SU-DHL-6 (cell line): ENCODE data around the gene ZIC1.

Source experiments
- EZH2phosphoT487 ChIP-seq: fragments of 200-600 bp; sonication (generic), shearing (Covaris generic); conservative IDR thresholded peaks from 2 replicates; pipeline ENCODE4 v1.6.1; 2018; ENCODE audit warnings: mild to moderate bottlenecking, antibody characterized with exemption, low read length, moderate library complexity, mixed read lengths
- TF ChIP-seq, protein P1 (sequence below): fragments of 200-600 bp; sonication (generic); IDR thresholded peaks from one replicate; pipeline ENCODE4 v1.5.1; 2017; ENCODE audit warnings: antibody characterized with exemption, mild to moderate bottlenecking, low read length, moderate library complexity; ENCODE audit not compliant: insufficient read depth, poor library complexity, severe bottlenecking

DNA sequence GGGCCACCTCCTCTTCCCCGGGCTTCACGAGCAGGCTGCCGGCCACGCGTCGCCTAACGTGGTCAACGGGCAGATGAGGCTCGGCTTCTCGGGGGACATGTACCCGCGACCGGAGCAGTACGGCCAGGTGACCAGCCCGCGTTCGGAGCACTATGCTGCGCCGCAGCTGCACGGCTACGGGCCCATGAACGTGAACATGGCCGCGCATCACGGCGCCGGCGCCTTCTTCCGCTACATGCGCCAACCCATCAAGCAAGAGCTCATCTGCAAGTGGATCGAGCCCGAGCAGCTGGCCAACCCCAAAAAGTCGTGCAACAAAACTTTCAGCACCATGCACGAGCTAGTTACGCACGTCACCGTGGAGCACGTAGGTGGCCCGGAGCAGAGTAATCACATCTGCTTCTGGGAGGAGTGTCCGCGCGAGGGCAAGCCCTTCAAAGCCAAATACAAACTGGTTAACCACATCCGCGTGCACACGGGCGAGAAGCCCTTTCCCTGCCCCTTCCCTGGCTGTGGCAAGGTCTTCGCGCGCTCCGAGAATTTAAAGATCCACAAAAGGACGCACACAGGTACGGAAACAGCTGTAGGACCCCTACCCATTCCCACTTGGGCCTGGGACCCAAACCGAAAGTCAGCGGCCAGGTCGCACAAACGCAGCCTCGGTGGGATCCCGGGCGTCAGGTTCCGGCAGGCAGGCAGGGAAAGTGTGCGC lies 1.5 kb downstream of the ZIC1 start:
- TF ChIP-seq, protein P1, sequence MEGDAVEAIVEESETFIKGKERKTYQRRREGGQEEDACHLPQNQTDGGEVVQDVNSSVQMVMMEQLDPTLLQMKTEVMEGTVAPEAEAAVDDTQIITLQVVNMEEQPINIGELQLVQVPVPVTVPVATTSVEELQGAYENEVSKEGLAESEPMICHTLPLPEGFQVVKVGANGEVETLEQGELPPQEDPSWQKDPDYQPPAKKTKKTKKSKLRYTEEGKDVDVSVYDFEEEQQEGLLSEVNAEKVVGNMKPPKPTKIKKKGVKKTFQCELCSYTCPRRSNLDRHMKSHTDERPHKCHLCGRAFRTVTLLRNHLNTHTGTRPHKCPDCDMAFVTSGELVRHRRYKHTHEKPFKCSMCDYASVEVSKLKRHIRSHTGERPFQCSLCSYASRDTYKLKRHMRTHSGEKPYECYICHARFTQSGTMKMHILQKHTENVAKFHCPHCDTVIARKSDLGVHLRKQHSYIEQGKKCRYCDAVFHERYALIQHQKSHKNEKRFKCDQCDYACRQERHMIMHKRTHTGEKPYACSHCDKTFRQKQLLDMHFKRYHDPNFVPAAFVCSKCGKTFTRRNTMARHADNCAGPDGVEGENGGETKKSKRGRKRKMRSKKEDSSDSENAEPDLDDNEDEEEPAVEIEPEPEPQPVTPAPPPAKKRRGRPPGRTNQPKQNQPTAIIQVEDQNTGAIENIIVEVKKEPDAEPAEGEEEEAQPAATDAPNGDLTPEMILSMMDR: no peak
- TF ChIP-seq EZH2phosphoT487: no peak
